HepG2 (cell line): ENCODE results near the gene BRD1. TPM values are rescaled to one million over a fixed set of nuclear protein-coding genes. Genes with fewer than 3 reads are reported as not detected.

Experiments
- ATAC-seq: fragments of 200-7000 bp; cut with Tn5 transposase; 3 replicates; pipeline ENCODE4 v1.9.1; 2020; ENCODE audit warnings: mild to moderate bottlenecking, moderate library complexity
- BruUV-seq: library from RNA; stranded (reverse); fragments of 400-500 nt; replicated peaks from 2 replicates; lab custom pipeline; 2021; lab: Mats Ljungman, UMichigan
- CTCF ChIA-PET: fragments of 300-600 bp; formaldehyde crosslinking; extraction: SDS; loops from one replicate; lab custom pipeline; 2021; ENCODE audit warnings: low total read pairs, inconsistent platforms, low intra/inter-chr PET ratio; lab: Yijun Ruan, JAX
- POLR2A ChIA-PET: fragments of 350-600 bp; sonication (Branson Sonifier 250); formaldehyde crosslinking; loops from one replicate; lab custom pipeline; 2020; ENCODE audit warnings: antibody characterized with exemption, inconsistent platforms; lab: Yijun Ruan, JAX
- DNase-seq: peaks from one replicate; pipeline ENCODE4 v3.0.0-alpha.2; 2015; ENCODE audit warnings: low spot score
- FAIRE-seq: peaks from 3 replicates; lab custom pipeline; 2011; peaks lifted over from hg19 to GRCh38; lab: Jason Lieb, UNC
- H2AFZ ChIP-seq: one replicate; pipeline ENCODE4 v1.6.1; 2011; ENCODE audit warnings: low read length, inconsistent platforms
- H3K27ac ChIP-seq: fragments of 300-600 bp; 3 replicates; pipeline ENCODE4 v1.8.0; 2011; ENCODE audit warnings: mixed run types, mild to moderate bottlenecking, mixed read lengths, low read length, inconsistent platforms; ENCODE audit not compliant: insufficient read depth; ENCODE audit errors: extremely low read length
- H3K27me3 ChIP-seq, 2 experiments: fragments of 200-600 bp in 1 of 2; 2 replicates in 1 of 2; 3 replicates in 1 of 2; pipeline versions ENCODE4 v1.6.0 to v1.8.0; 2011; ENCODE audit warnings: low read length in 2 of 2, mild to moderate bottlenecking in 2 of 2, moderate library complexity in 2 of 2, inconsistent platforms in 1 of 2; ENCODE audit not compliant: insufficient read depth in 2 of 2, control insufficient read depth in 1 of 2
- H3K36me3 ChIP-seq, 2 experiments: fragments of 200-600 bp in 1 of 2; replicated peaks in 1 of 2; 2 replicates in 1 of 2; 3 replicates in 1 of 2; pipeline versions ENCODE4 v1.5.1 to v1.8.0; 2011; ENCODE audit warnings: low read length in 2 of 2, inconsistent platforms in 1 of 2; ENCODE audit not compliant: insufficient read depth in 2 of 2, control insufficient read depth in 1 of 2
- H3K4me1 ChIP-seq: 2 replicates; pipeline ENCODE4 v1.5.1; 2012; ENCODE audit warnings: low read length, inconsistent platforms; ENCODE audit not compliant: insufficient read depth
- H3K4me2 ChIP-seq: 2 replicates; pipeline ENCODE4 v1.6.0; 2011; ENCODE audit warnings: low read depth, low read length, inconsistent platforms
- H3K4me3 ChIP-seq, 3 experiments: fragments of 200-600 bp in 1 of 3; sonication (generic), shearing (Covaris generic) in 1 of 3; replicated peaks in 1 of 3; 2 replicates each; pipeline ENCODE4 v1.5.1; 2011 to 2016; ENCODE audit warnings: low read length in 3 of 3, inconsistent platforms in 2 of 3, low read depth in 2 of 3, mild to moderate bottlenecking in 2 of 3, control low read depth in 1 of 3, mixed read lengths in 1 of 3; ENCODE audit not compliant: insufficient read depth in 1 of 3
- H3K79me2 ChIP-seq: one replicate; pipeline ENCODE4 v1.6.1; 2011; ENCODE audit warnings: low read length, inconsistent platforms; ENCODE audit not compliant: insufficient read depth
- H3K9ac ChIP-seq: 2 replicates; pipeline ENCODE4 v1.6.0; 2011; ENCODE audit warnings: mild to moderate bottlenecking, low read depth, low read length, inconsistent platforms; ENCODE audit not compliant: insufficient read depth
- H3K9me3 ChIP-seq: 2 replicates; pipeline ENCODE4 v1.5.1; 2012; ENCODE audit warnings: mild to moderate bottlenecking, low read length
- H4K20me1 ChIP-seq: 2 replicates; pipeline ENCODE4 v1.6.0; 2011; ENCODE audit warnings: inconsistent platforms, mild to moderate bottlenecking, low read length, moderate library complexity; ENCODE audit not compliant: insufficient read depth
- AFF4 ChIP-seq: sonication (generic); formaldehyde crosslinking; IDR thresholded peaks from 2 replicates; pipeline ENCODE4 v1.4.0; 2020; ENCODE audit warnings: missing genetic modification reagents
- AGO2 ChIP-seq: fragments of 200-400 bp; formaldehyde crosslinking; optimal IDR thresholded peaks from 2 replicates; pipeline ENCODE3; 2017; ENCODE audit warnings: mild to moderate bottlenecking, low read depth, low read length, moderate library complexity
- EEA1 ChIP-seq: sonication (generic); formaldehyde crosslinking; IDR thresholded peaks from 2 replicates; pipeline ENCODE4 v1.5.1; 2020; ENCODE audit warnings: mild to moderate bottlenecking, missing genetic modification reagents, borderline replicate concordance
- MLLT10 ChIP-seq: sonication (generic); formaldehyde crosslinking; IDR thresholded peaks from 2 replicates; pipeline ENCODE4 v1.4.0; 2020; ENCODE audit warnings: missing genetic modification reagents
- ZNF251 ChIP-seq: sonication (generic); formaldehyde crosslinking; IDR thresholded peaks from 2 replicates; pipeline ENCODE4 v1.9.0; 2021; ENCODE audit warnings: mild to moderate bottlenecking, missing genetic modification reagents
- ZNF766 ChIP-seq: sonication (generic); formaldehyde crosslinking; IDR thresholded peaks from 2 replicates; pipeline ENCODE4 v1.5.0; 2020; ENCODE audit warnings: missing genetic modification reagents, borderline replicate concordance
- ZNF770 ChIP-seq: sonication (generic); formaldehyde crosslinking; IDR thresholded peaks from 2 replicates; pipeline ENCODE4 v1.5.0; 2020; ENCODE audit warnings: mild to moderate bottlenecking, missing genetic modification reagents
- WGBS: methylation state at CpG from one replicate; pipeline ENCODE4 v1.1.6; 2017; ENCODE audit warnings: low lambda C conversion rate; 5-methylcytosine and 5-hydroxymethylcytosine counted together
- in situ Hi-C: cut with HindIII; loops from 2 replicates; pipeline ENCODE4 v1.10.0; 2017; ENCODE audit warnings: low pct_unique_long_range_greater_than_20kb; ENCODE audit not compliant: extremely low pct_ligation_motif_present
- intact Hi-C: fragments of 100-400 bp; cut with micrococcal nuclease; formaldehyde crosslinking; loops from one replicate; pipeline ENCODE4 v1.10.0; 2022; ENCODE audit not compliant: unreplicated experiment
- polyA plus RNA-seq, 8 experiments: library from polyadenylated mRNA; depleted of rRNA in 3 of 8; stranded (reverse) in 7 of 8; unstranded in 1 of 8; fragments of >200 nt; fragmentation: Illumina TruSeq in 4 of 8; extraction: Trizol in 4 of 8; gene quantifications; 2 replicates each; pipeline versions ENCODE4 v1.2.1 to v1.2.3, GENCODE V29; 2011 to 2016; ENCODE audit warnings: low read depth in 4 of 8, missing spikeins in 1 of 8, mixed read lengths in 1 of 8; ENCODE audit not compliant: insufficient read depth in 1 of 8
- total RNA-seq, 5 experiments: library from RNA; depleted of rRNA; stranded (reverse); fragments of >200 nt; fragmentation: Illumina TruSeq; extraction: Trizol; gene quantifications; 2 replicates each; pipeline ENCODE4 v1.2.3, GENCODE V29; 2016; ENCODE audit warnings: low read depth in 1 of 5
- TF ChIP-seq, protein P1 (sequence below): sonication (generic); formaldehyde crosslinking; IDR thresholded peaks from 2 replicates; pipeline ENCODE4 v1.5.1; 2020; ENCODE audit warnings: missing genetic modification reagents, mild to moderate bottlenecking, borderline replicate concordance

BRD1 gene
- total and polyA plus RNA-seq, 2 of the 13 experiments (the other 11 are each of a cell fraction or from before 2014, with no cell fraction given), result 5.1 to 12.0 TPM

DNA sequence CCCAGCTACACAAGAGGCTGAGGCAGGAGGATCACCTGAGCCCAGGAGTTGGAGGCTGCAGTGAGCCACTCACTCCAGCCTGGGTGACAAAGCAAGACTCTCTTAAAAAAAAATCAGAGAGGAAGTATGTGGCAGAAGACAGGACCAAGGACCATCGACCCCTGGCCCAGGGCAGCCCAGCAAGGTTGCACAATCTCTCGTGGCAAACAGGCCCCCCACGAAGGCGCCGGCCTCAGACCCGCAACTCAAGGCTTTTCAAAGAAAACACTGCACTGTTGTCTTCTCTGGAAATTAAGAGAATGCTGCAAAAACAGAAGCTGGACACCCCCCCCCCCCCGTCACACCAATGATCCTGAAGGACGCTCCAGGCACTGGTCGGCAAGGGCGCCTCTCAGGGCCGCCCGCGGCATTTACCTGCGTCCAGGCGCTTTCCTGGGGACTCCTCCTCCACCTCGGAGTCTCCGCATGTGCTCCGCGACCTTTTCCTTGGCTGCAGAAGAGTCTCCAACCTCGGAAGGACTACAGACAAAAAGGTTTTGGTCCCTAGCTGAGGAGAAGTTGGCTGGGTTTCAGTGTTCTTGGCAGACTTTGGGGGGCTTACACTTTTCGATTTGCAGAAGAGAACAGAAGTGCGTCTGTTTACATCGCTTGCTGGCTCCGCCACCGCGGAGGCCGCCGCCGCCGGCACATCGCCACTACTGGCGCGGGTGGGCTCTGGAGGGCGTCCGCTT is 40.5 kb downstream of the BRD1 start:
- Histone ChIP-seq H3K27me3 (no peaks in the 10 kb centered on the region), H3K9ac (no peak overlapping the region), H3K9me3 (no peaks in the 10 kb centered on the region), H4K20me1 (peaks cover 42% of the 10 kb centered on the region; the same call in 1 of the 2 replicates), H2AFZ (no peak overlapping the region), H3K36me3 (peaks cover 47 to 85% of the 10 kb centered on the region in 2 experiments; a peak in 4 of 5 replicates), H3K4me1 (peaks cover 27% of the 10 kb centered on the region), H3K27ac (no peak overlapping the region), H3K79me2 (peaks cover 30% of the 10 kb centered on the region), H3K4me2 (no peak overlapping the region), H3K4me3 (no peak overlapping the region)
- POLR2A ChIA-PET, result no interaction called here
- in situ Hi-C loops, result no loop called here
- DNase-seq (no peak), ATAC-seq (no peak), FAIRE-seq (no peak)
- 95% methylated on average over 34 of the region's 35 CpGs for WGBS
- CTCF ChIA-PET, result no interaction called here
- no peak for TF ChIP-seq EEA1 (CRISPR knock-in tag)
- TF ChIP-seq AGO2, result peak; percentile 27
- 0 out of 2 replicates have a peak, but pooled peaks have one; percentile 13 for TF ChIP-seq ZNF770
- no TSS peak for BruUV-seq
- intact Hi-C loops, result no loop called here

- BruUV-seq, result no TSS peak
- no peaks in the 10 kb centered on the region for H3K27me3 ChIP-seq
- 97% methylated on average over 16 of the region's 19 CpGs for WGBS
- POLR2A ChIA-PET, result no interaction called here
- no peaks in the 10 kb centered on the region for H3K9me3 ChIP-seq
- H3K27ac ChIP-seq, result no peak overlapping the region
- H2AFZ ChIP-seq, result no peak overlapping the region
- no peak overlapping the region for H3K4me2 ChIP-seq
- CTCF ChIA-PET, result no interaction called here
- peaks cover 27% of the 10 kb centered on the region for H3K4me1 ChIP-seq
- H4K20me1 ChIP-seq, result peaks cover 41% of the 10 kb centered on the region; the same call in 1 of the 2 replicates
- FAIRE-seq, result no peak
- no peak overlapping the region for H3K4me3 ChIP-seq
- H3K9ac ChIP-seq, result no peak overlapping the region
- DNase-seq, result no peak
- H3K36me3 ChIP-seq, result peaks cover 44 to 78% of the 10 kb centered on the region in 2 experiments; a peak in 4 of 5 replicates
- intact Hi-C loops, result no loop called here
- no peak for ATAC-seq
- in situ Hi-C loops, result no loop called here
- H3K79me2 ChIP-seq, result peaks cover 33% of the 10 kb centered on the region
- no peak for TF ChIP-seq MLLT10 (CRISPR knock-in tag)
- TF ChIP-seq ZNF766 (CRISPR knock-in tag), result no peak
- TF ChIP-seq AFF4 (CRISPR knock-in tag), result no peak
- TF ChIP-seq, protein P1, sequence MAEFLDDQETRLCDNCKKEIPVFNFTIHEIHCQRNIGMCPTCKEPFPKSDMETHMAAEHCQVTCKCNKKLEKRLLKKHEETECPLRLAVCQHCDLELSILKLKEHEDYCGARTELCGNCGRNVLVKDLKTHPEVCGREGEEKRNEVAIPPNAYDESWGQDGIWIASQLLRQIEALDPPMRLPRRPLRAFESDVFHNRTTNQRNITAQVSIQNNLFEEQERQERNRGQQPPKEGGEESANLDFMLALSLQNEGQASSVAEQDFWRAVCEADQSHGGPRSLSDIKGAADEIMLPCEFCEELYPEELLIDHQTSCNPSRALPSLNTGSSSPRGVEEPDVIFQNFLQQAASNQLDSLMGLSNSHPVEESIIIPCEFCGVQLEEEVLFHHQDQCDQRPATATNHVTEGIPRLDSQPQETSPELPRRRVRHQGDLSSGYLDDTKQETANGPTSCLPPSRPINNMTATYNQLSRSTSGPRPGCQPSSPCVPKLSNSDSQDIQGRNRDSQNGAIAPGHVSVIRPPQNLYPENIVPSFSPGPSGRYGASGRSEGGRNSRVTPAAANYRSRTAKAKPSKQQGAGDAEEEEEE (CRISPR knock-in tag), result no peak
- TF ChIP-seq ZNF251 (CRISPR knock-in tag), result no peak
These were observed 41.7 kb downstream of the BRD1 start for GRCh38 chr22:49785841-49786471.
